Measurements from ENCODE around the gene SNAPC4.

Gene SNAPC4

DNA sequence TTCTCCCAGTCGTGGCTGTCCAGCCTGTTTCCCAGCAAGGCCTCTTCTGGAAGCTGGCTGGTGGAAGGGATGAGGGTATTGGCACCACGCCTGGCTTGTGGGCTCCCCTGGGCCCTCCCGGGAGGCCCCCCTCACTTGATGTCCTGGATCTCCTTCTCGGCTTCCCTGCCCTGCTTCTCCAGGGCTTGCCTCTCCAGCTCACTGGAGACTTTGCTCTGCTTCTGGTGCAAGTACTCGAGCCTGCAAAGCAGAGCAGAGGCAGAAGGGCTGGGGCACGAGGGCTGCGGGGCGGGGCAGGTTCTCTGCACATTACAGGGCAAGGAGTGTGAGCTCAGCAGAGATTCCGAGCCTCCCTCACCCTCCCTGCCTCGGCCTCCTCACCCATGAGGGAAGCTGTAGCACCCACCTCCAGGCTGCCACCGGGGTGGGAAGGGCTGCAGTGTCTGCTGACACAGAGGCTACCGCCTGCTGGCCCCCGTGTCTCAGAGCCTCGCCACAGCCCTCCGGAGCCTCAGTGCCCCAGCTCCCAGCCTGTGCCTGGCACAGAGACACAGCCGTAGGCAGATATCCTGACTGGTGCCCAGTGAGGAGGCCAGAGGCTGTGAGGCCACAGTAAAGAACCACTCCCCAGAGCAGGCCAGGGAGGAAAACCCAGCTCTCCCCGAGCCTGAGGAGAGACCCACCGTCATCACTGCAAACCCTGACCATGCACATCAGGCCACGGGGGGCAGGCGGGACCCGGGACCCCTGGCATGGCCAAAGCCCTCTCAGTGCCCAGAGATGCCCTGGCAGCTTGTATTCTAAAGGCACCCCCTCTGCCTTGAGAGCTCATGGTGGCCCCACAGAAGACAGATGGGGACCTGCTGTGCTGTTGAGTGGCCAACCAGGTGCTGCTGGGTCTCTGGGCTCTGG lies 7.2 kb downstream of the SNAPC4 start:
- no peak for DNase-seq (ENCODE audit: low read depth)

GRCh38 chr9:136391737-136392537 lies 8.0 kb downstream of the SNAPC4 start:
- DNase-seq (ENCODE audit: low read depth) = no peak

- no peak for DNase-seq (ENCODE audit: low read depth)
Observed at GRCh38 chr9:136389396-136389795, 10.6 kb downstream of the SNAPC4 start.

- DNase-seq (ENCODE audit: low read depth) = no peak
Observed at GRCh38 chr9:136387217-136387616, 12.8 kb downstream of the SNAPC4 start.

DNA sequence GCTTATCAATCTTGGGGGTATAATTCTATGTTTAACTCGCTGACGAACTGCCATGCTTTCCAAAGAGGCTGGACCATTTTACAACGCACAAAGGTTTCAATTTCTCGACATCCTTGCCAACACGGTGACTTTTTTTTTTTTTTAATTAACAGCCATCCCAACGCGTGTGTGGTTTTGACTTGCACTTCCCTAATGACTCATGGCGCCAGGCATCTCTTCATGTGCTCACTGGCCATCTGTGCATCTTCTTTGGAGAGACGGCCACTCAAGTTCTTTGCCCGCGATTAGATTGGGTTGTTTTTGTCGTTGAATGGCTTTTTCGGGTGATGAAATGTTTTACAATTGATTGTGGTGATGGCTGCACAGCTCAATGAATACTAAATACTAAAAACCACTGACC lies 14.0 kb downstream of the SNAPC4 start:
- DNase-seq (ENCODE audit: low read depth) = no peak

- DNase-seq (ENCODE audit: low read depth) = peak; percentile 24
Observed at GRCh38 chr9:136385015-136385414, 15.0 kb downstream of the SNAPC4 start.

DNA sequence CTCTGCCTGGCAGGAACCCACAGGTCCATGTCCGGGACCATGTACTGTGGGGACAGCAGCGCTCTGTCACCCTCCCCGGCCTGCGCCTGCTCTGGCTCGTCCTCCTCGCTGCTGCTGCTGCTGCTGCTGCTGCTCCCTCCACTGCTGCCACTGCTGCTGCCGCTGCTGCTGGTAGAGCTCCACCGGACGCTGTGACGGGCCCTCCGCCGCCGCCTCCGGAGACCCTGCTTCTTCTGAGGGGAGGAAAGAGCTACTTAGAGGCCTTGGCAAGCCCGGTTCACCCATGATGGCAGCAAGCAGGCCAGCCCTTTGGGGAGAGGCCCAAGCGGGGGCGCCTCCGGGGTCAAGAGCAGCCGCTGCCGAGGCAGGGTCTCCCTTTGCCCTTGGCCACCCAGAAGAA lies 16.5 kb downstream of the SNAPC4 start:
- DNase-seq (ENCODE audit: low read depth) = no peak

- DNase-seq (ENCODE audit: low read depth) = no peak
Observed at GRCh38 chr9:136381966-136382513, 17.9 kb downstream of the SNAPC4 start.

GRCh38 chr9:136381311-136381710 lies 18.7 kb downstream of the SNAPC4 start:
- no peak for DNase-seq (ENCODE audit: low read depth)

DNA sequence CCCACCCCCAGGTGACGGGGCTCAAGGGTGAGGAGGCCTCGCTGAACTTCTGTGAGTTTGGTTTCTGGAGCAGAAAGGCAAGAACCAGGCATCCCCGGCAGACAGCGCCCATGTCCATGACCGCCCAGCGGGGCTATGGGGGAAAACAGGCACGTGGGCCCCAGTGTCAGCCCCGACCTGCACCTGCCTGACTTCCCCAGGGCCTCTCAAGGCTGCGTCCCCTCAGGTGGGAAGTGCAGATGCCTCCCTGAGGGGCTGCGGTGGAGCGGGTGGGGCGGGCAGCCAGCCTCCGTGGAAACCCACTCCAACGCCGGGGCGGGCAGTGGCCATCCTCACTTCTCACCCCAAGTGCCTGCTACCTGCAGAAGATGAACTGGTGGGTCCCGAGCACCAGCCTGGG lies 19.6 kb downstream of the SNAPC4 start:
- no peak for DNase-seq (ENCODE audit: low read depth)

GRCh38 chr9:136379891-136380290 lies 20.1 kb downstream of the SNAPC4 start:
- DNase-seq (ENCODE audit: low read depth) = no peak

GRCh38 chr9:136379401-136379800 lies 20.6 kb downstream of the SNAPC4 start:
- no peak for DNase-seq (ENCODE audit: low read depth)

DNA sequence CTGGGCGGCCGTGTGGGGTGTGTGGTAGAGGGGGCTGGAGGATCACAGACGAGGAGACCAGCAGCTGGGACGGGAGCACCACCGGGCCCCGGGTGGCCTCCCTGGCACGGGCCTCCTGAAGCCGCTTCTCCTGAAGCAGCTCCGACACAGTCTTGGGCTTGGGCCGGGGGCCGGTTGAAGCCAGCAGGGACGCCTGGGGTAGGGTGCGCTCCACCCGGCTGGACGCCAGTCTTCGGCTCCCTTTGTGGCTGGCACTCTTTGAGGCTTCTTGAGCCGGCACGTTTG lies 21.0 kb downstream of the SNAPC4 start:
- DNase-seq (ENCODE audit: low read depth) = no peak

GRCh38 chr9:136378170-136379002 lies 21.6 kb downstream of the SNAPC4 start:
- DNase-seq (ENCODE audit: low read depth) = no peak

- no peak for DNase-seq (ENCODE audit: low read depth)
Observed at GRCh38 chr9:136377341-136378169, 22.4 kb downstream of the SNAPC4 start.

DNA sequence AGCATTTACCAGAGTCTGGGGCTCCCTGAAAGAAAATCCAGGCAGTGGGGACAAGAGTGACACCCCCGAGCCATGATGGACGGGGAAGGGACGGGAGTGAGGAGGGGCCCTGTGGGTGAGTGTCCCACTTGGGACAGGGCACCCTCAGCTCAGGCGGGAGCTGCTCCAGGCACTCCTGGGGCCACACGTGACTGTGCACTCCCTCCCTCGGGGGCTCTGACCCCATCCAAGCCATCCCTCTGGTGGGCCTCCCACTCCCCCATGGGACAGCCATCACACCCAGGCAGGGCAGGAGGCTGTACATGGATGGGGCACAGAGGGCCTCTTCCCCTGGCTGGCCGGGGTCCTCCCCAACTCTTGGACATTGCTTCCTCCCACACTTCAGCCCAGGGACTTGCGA lies 23.5 kb downstream of the SNAPC4 start:
- no peak for DNase-seq (ENCODE audit: low read depth)

- no peak for DNase-seq (ENCODE audit: low read depth)
Observed at GRCh38 chr9:136375096-136375495, 24.9 kb downstream of the SNAPC4 start.

DNA sequence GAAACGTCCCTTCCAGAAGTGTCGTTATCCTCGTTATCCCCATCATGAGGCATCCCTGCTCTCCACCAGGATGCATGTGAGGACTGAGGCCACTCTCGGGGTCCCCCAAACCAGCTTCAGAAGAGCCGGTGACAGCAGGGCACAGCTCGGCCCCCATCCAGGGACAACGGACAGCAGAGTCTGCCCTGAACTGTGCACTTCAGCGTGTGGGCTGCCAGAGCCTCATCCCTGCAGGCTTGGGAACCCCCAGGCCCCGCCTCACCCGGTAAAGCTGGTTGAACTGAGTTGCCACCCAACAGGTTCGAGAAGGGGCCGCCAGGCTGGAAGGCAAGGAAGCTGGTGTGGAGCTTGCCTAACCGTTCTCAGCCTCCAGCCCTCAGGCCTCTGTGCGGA lies 25.8 kb downstream of the SNAPC4 start:
- no peak for DNase-seq (ENCODE audit: low read depth)

DNA sequence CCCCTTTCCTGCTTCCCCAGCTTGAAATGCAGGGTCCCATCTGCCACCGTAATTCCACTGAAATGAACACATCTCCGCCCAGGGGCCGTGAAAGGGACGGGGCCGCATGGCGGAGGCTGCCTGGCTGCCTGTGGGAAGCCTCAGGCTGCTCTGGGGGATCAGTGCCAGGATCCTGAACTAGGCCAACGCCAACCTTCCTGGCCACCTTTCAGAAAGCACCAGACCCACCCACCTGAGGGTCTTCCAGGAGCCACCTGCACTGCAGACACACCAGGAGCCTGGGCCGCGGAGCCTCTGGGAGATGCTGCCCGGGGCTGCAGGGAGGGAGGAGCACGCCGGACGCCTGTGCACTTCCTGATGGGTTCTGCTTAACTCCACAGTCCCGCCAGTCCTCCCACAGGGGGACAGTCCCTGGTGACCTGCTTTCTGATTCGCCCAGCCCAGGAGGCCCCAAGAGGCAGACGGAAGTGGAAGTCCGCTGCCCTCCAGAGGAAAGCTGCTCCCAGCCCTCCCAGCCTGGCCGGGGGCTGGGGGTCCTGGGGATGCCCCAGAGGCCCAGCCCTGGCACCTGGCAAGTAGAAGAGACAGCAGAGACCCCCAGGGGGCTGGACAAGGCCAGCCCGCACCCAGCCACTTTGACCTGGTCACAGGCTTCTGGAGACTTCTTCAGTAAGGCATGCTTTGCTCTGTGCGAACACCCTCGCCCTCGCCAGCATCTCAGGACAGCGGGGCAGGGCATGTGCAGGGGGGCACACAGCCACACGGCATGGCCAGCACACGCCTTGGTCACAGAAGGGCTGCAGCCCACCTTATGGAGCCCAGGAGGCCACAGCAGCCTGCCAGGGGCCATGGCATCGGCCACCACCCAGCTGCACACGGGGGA lies 26.4 kb downstream of the SNAPC4 start, which contains the start of gene CARD9:
Gene CARD9 (minus strand): TSS at position 370 of the 883 bp plus-strand sequence. CDS start 1,591 bp downstream, outside the sequence.
- DNase-seq (ENCODE audit: low read depth) = no peak

Measured in activated T-cell treated with anti-CD3 and anti-CD28 coated beads for 24 hours (primary cell).